ACHN (cell line): ENCODE results near the gene SLC7A6.

Experiments
- DNase-seq: peaks from one replicate; pipeline ENCODE4 v3.0.0-alpha.2; 2015
- in situ Hi-C: cut with HindIII; loops from 2 replicates; pipeline ENCODE4 v1.10.0; 2017; ENCODE audit warnings: low sequenced_read_pairs, low pct_ligation_motif_present, low pct_unique_long_range_greater_than_20kb

The SLC7A6 gene

GRCh38 chr16:68324780-68325357, 60.5 kb downstream of the SLC7A6 start:
- no peak for DNase-seq
- in situ Hi-C loops = loop anchor here (25.0 kb wide), 1 partner anchor 238 kb away; the partner anchor contains the start of gene NFATC3

- in situ Hi-C loops = loop anchor here (25.0 kb wide), 1 partner anchor 241 kb away; the partner anchor contains the start of gene NFATC3
- DNase-seq = peak; percentile 89
These were observed 64.0 kb downstream of the SLC7A6 start for GRCh38 chr16:68328151-68328859.

- in situ Hi-C loops = loop anchor here (25.0 kb wide), 1 partner anchor 242 kb away; the partner anchor contains the start of gene NFATC3
- DNase-seq = no peak
These were observed 64.6 kb downstream of the SLC7A6 start for GRCh38 chr16:68328860-68329390.

- in situ Hi-C loops = loop anchor here (25.0 kb wide), 1 partner anchor 245 kb away; the partner anchor contains the start of gene NFATC3
These were observed 67.6 kb downstream of the SLC7A6 start for GRCh38 chr16:68331879-68332410.

GRCh38 chr16:68332411-68333121, 68.2 kb downstream of the SLC7A6 start:
- in situ Hi-C loops = loop anchor here (25.0 kb wide), 1 partner anchor 245 kb away; the partner anchor contains the start of gene NFATC3
- no peak for DNase-seq

More at GRCh38 chr16:68331879-68332410, 67.6 kb downstream of the SLC7A6 start:
- no peak for DNase-seq

- in situ Hi-C loops = loop anchor here (25.0 kb wide), 1 partner anchor 248 kb away; the partner anchor contains the start of gene NFATC3
- DNase-seq = no peak
These were observed 70.8 kb downstream of the SLC7A6 start for GRCh38 chr16:68335175-68335574.

- no peak for DNase-seq
- in situ Hi-C loops = loop anchor here (25.0 kb wide), 1 partner anchor 251 kb away; the partner anchor contains the start of gene NFATC3
These were observed 74.2 kb downstream of the SLC7A6 start for GRCh38 chr16:68338326-68339119.

- no peak for DNase-seq
- in situ Hi-C loops = loop anchor here (25.0 kb wide), 1 partner anchor 252 kb away; the partner anchor contains the start of gene NFATC3
These were observed 74.9 kb downstream of the SLC7A6 start for GRCh38 chr16:68339214-68339613.

- in situ Hi-C loops = loop anchor here (25.0 kb wide), 1 partner anchor 255 kb away; the partner anchor contains the start of gene NFATC3
- no peak for DNase-seq
These were observed 78.3 kb downstream of the SLC7A6 start for GRCh38 chr16:68342620-68343019.

GRCh38 chr16:68343137-68343536, 78.8 kb downstream of the SLC7A6 start:
- in situ Hi-C loops = loop anchor here (25.0 kb wide), 1 partner anchor 256 kb away; the partner anchor contains the start of gene NFATC3
- no peak for DNase-seq

GRCh38 chr16:68344252-68344651, 79.9 kb downstream of the SLC7A6 start:
- in situ Hi-C loops = loop anchor here (25.0 kb wide), 1 partner anchor 257 kb away; the partner anchor contains the start of gene NFATC3
- no peak for DNase-seq

GRCh38 chr16:68345351-68345810, 81.1 kb downstream of the SLC7A6 start:
- DNase-seq = no peak
- in situ Hi-C loops = loop anchor here (25.0 kb wide), 1 partner anchor 258 kb away; the partner anchor contains the start of gene NFATC3

GRCh38 chr16:68345958-68346635, 81.8 kb downstream of the SLC7A6 start:
- DNase-seq = no peak
- in situ Hi-C loops = loop anchor here (25.0 kb wide), 1 partner anchor 259 kb away; the partner anchor contains the start of gene NFATC3

GRCh38 chr16:68346892-68347480, 82.7 kb downstream of the SLC7A6 start:
- in situ Hi-C loops = loop anchor here (25.0 kb wide), 1 partner anchor 260 kb away; the partner anchor contains the start of gene NFATC3
- DNase-seq = no peak

- in situ Hi-C loops = loop anchor here (25.0 kb wide), 1 partner anchor 260 kb away; the partner anchor contains the start of gene NFATC3
- no peak for DNase-seq
These were observed 83.3 kb downstream of the SLC7A6 start for GRCh38 chr16:68347605-68348004.
